H1 (cell line): ENCODE results near the gene RASAL1. TPM values are rescaled to one million over a fixed set of nuclear protein-coding genes. Genes with fewer than 3 reads are reported as not detected.

Source experiments
- CTCF ChIA-PET: fragments of 300-600 bp; sonication (Branson Sonifier 250); formaldehyde crosslinking; loops from one replicate; lab custom pipeline; 2021; ENCODE audit not compliant: partially characterized antibody; lab: Charles Lee
- POLR2A ChIA-PET: fragments of 300-600 bp; sonication (Branson Sonifier 250); formaldehyde crosslinking; loops from one replicate; lab custom pipeline; 2021; ENCODE audit warnings: inconsistent platforms; ENCODE audit not compliant: partially characterized antibody; lab: Charles Lee
- DNase-seq, 2 experiments: peaks; one replicate each; pipeline versions ENCODE4 v3.0.0 to v3.0.0-alpha.2; 2010 to 2022; ENCODE audit warnings: low spot score in 2 of 2, low read depth in 1 of 2, mixed read lengths in 1 of 2
- FAIRE-seq: peaks from 2 replicates; lab custom pipeline; 2011; peaks lifted over from hg19 to GRCh38; lab: Jason Lieb, UNC
- H2AFZ ChIP-seq: 2 replicates; pipeline ENCODE4 v1.8.1; 2012; ENCODE audit warnings: low read length, inconsistent platforms
- H2AK5ac ChIP-seq: 2 replicates; pipeline ENCODE4 v1.6.1; 2013; ENCODE audit warnings: low read depth, low read length
- H2BK120ac ChIP-seq: replicated peaks from 2 replicates; pipeline ENCODE3; 2013; ENCODE audit warnings: low read depth, low read length, inconsistent platforms
- H2BK12ac ChIP-seq: 2 replicates; pipeline ENCODE4 v1.6.1; 2013; ENCODE audit warnings: low read depth, low read length
- H2BK15ac ChIP-seq: 2 replicates; pipeline ENCODE4 v1.6.1; 2013; ENCODE audit warnings: low read length
- H2BK20ac ChIP-seq: 2 replicates; pipeline ENCODE4 v1.6.1; 2013; ENCODE audit warnings: low read length
- H2BK5ac ChIP-seq: 2 replicates; pipeline ENCODE4 v1.6.1; 2013; ENCODE audit warnings: low read depth, low read length
- H3K14ac ChIP-seq: 2 replicates; pipeline ENCODE4 v1.6.1; 2013; ENCODE audit warnings: inconsistent platforms; ENCODE audit not compliant: insufficient read length
- H3K18ac ChIP-seq: 2 replicates; pipeline ENCODE4 v1.6.1; 2013; ENCODE audit warnings: low read length; ENCODE audit errors: extremely low read depth
- H3K23ac ChIP-seq: 2 replicates; pipeline ENCODE4 v1.6.1; 2013; ENCODE audit warnings: inconsistent platforms; ENCODE audit not compliant: insufficient read length
- H3K23me2 ChIP-seq: 2 replicates; pipeline ENCODE4 v1.6.1; 2013; ENCODE audit warnings: low read depth, low read length
- H3K27ac ChIP-seq: 2 replicates; pipeline ENCODE4 v1.6.1; 2011; ENCODE audit warnings: low read depth, low read length, inconsistent platforms
- H3K27me3 ChIP-seq, 4 experiments: replicated peaks in 1 of 4; 1 replicate in 1 of 4; 2 replicates in 3 of 4; pipeline versions ENCODE4 v1.6.1 to v1.8.1; 2011 to 2013; ENCODE audit warnings: low read length in 3 of 4, mild to moderate bottlenecking in 3 of 4, inconsistent platforms in 2 of 4, mixed read lengths in 2 of 4, moderate library complexity in 1 of 4; ENCODE audit not compliant: control insufficient read depth in 3 of 4, insufficient read depth in 3 of 4; ENCODE audit errors: extremely low read depth in 1 of 4
- H3K36me3 ChIP-seq, 4 experiments: 2 replicates each; pipeline versions ENCODE4 v1.6.1 to v1.8.1; 2011 to 2013; ENCODE audit warnings: mild to moderate bottlenecking in 4 of 4, low read length in 3 of 4, moderate library complexity in 2 of 4, control low read depth in 1 of 4, inconsistent platforms in 1 of 4; ENCODE audit not compliant: insufficient read depth in 4 of 4, control insufficient read depth in 2 of 4
- H3K4ac ChIP-seq: replicated peaks from 2 replicates; pipeline ENCODE3; 2013; ENCODE audit warnings: low read length, low read depth, mixed read lengths, inconsistent platforms; ENCODE audit not compliant: insufficient read length
- H3K4me1 ChIP-seq, 4 experiments: replicated peaks in 1 of 4; 1 replicate in 1 of 4; 2 replicates in 3 of 4; pipeline versions ENCODE4 v1.6.1 to v1.8.1; 2011 to 2013; ENCODE audit warnings: low read length in 3 of 4, inconsistent platforms in 2 of 4, mixed read lengths in 1 of 4; ENCODE audit not compliant: insufficient read depth in 4 of 4, control insufficient read depth in 3 of 4
- H3K4me2 ChIP-seq, 2 experiments: 2 replicates each; pipeline versions ENCODE4 v1.6.1 to v1.8.1; 2011 to 2013; ENCODE audit warnings: low read depth in 2 of 2, low read length in 2 of 2, control low read depth in 1 of 2, inconsistent platforms in 1 of 2, mild to moderate bottlenecking in 1 of 2; ENCODE audit not compliant: insufficient read depth in 1 of 2
- H3K4me3 ChIP-seq, 4 experiments: fragments of 200-600, 300-600 bp in 1 of 4; sonication (generic), shearing (Covaris generic), sonication (Bioruptor Twin) in 1 of 4; 2 replicates each; pipeline versions ENCODE4 v1.5.1 to v1.8.1; 2011 to 2016; ENCODE audit warnings: low read length in 4 of 4, low read depth in 3 of 4, control low read depth in 2 of 4, inconsistent platforms in 2 of 4, mild to moderate bottlenecking in 2 of 4, mixed read lengths in 1 of 4, moderate library complexity in 1 of 4; ENCODE audit not compliant: insufficient read depth in 2 of 4; ENCODE audit errors: extremely low read depth in 1 of 4
- H3K56ac ChIP-seq: replicated peaks from 2 replicates; pipeline ENCODE3; 2013; ENCODE audit warnings: low read depth, mild to moderate bottlenecking, mixed read lengths, low read length, inconsistent platforms; ENCODE audit not compliant: insufficient read length
- H3K79me1 ChIP-seq: 2 replicates; pipeline ENCODE4 v1.6.1; 2013; ENCODE audit warnings: low read depth, low read length, control low read depth
- H3K79me2 ChIP-seq, 2 experiments: 2 replicates each; pipeline versions ENCODE4 v1.6.1 to v1.8.1; 2012 to 2013; ENCODE audit warnings: low read length in 2 of 2, mild to moderate bottlenecking in 2 of 2, inconsistent platforms in 1 of 2; ENCODE audit not compliant: insufficient read depth in 2 of 2, control insufficient read depth in 1 of 2
- H3K9ac ChIP-seq, 4 experiments: replicated peaks in 1 of 4; 1 replicate in 1 of 4; 2 replicates in 3 of 4; pipeline versions ENCODE4 v1.6.1 to v1.8.1; 2011 to 2013; ENCODE audit warnings: low read depth in 3 of 4, low read length in 3 of 4, control low read depth in 2 of 4, mild to moderate bottlenecking in 2 of 4, moderate library complexity in 2 of 4, inconsistent platforms in 1 of 4; ENCODE audit errors: extremely low read depth in 1 of 4
- H3K9me3 ChIP-seq, 2 experiments: 2 replicates each; pipeline versions ENCODE4 v1.6.1 to v1.8.1; 2012 to 2013; ENCODE audit warnings: mild to moderate bottlenecking in 2 of 2, moderate library complexity in 2 of 2, control low read depth in 1 of 2, inconsistent platforms in 1 of 2, low read depth in 1 of 2, low read length in 1 of 2, mixed read lengths in 1 of 2; ENCODE audit not compliant: insufficient read depth in 2 of 2
- H4K20me1 ChIP-seq, 2 experiments: replicated peaks in 1 of 2; 2 replicates each; pipeline versions ENCODE3 to v1.8.1; 2011 to 2013; ENCODE audit warnings: inconsistent platforms in 2 of 2, low read length in 2 of 2, mild to moderate bottlenecking in 1 of 2; ENCODE audit not compliant: insufficient read depth in 2 of 2, control insufficient read depth in 1 of 2
- H4K5ac ChIP-seq: 2 replicates; pipeline ENCODE4 v1.6.1; 2013; ENCODE audit warnings: low read length, low read depth, mixed read lengths, inconsistent platforms; ENCODE audit not compliant: insufficient read length
- H4K8ac ChIP-seq: 2 replicates; pipeline ENCODE4 v1.8.0; 2013; ENCODE audit warnings: mild to moderate bottlenecking, moderate library complexity, low read length, inconsistent platforms; ENCODE audit not compliant: insufficient read depth; ENCODE audit errors: extremely low read depth
- H4K91ac ChIP-seq: replicated peaks from 2 replicates; pipeline ENCODE3; 2013; ENCODE audit warnings: low read length, mixed read lengths, inconsistent platforms; ENCODE audit not compliant: insufficient read length
- BACH1 ChIP-seq: IDR thresholded peaks from 2 replicates; pipeline ENCODE4 v1.6.1; 2012; ENCODE audit warnings: low read length, improper control_type of control experiment
- CTBP2 ChIP-seq: IDR thresholded peaks from 2 replicates; pipeline ENCODE4 v1.7.0; 2011; ENCODE audit warnings: borderline replicate concordance, mild to moderate bottlenecking, moderate library complexity, mixed read lengths, low read length; ENCODE audit not compliant: insufficient read depth, insufficient read length
- HDAC2 ChIP-seq, 2 experiments: fragments of 300-600 bp in 1 of 2; sonication (generic) in 1 of 2; IDR thresholded peaks; 2 replicates each; pipeline ENCODE4 v1.6.1; 2011 to 2012; ENCODE audit warnings: low read depth in 2 of 2, low read length in 2 of 2, mild to moderate bottlenecking in 2 of 2, moderate library complexity in 2 of 2, borderline replicate concordance in 1 of 2, inconsistent platforms in 1 of 2
- MAX ChIP-seq: IDR thresholded peaks from 2 replicates; pipeline ENCODE4 v1.6.1; 2012; ENCODE audit warnings: inconsistent platforms
- NANOG ChIP-seq: IDR thresholded peaks from 2 replicates; pipeline ENCODE4 v1.6.1; 2011; ENCODE audit warnings: low read length, low read depth, mild to moderate bottlenecking, inconsistent platforms; ENCODE audit not compliant: insufficient read depth, poor library complexity, severe bottlenecking
- RBBP5 ChIP-seq: IDR thresholded peaks from 2 replicates; pipeline ENCODE4 v1.7.1; 2012; ENCODE audit warnings: low read depth, mild to moderate bottlenecking, inconsistent platforms, low read length, moderate library complexity, borderline replicate concordance
- RFX5 ChIP-seq: IDR thresholded peaks from 2 replicates; pipeline ENCODE4 v1.6.1; 2011; ENCODE audit warnings: low read depth, low read length, improper control_type of control experiment, borderline replicate concordance
- SIRT6 ChIP-seq: IDR thresholded peaks from one replicate; pipeline ENCODE4 v1.7.1; 2012; ENCODE audit warnings: low read length, inconsistent platforms
- SP1 ChIP-seq: IDR thresholded peaks from 2 replicates; pipeline ENCODE4 v1.6.1; 2011; ENCODE audit warnings: low read depth, low read length
- WGBS, 2 experiments: shearing (Covaris generic) in 1 of 2; methylation state at CpG; one replicate each; pipeline versions ENCODE4 v1.1.6 to v1.1.7; 2013 to 2015; ENCODE audit warnings: low lambda C conversion rate in 2 of 2, mixed read lengths in 2 of 2, inconsistent platforms in 1 of 2, low coverage in 1 of 2, missing lambda C conversion rate in 1 of 2; ENCODE audit not compliant: insufficient replicate concordance in 2 of 2, insufficient coverage in 1 of 2, insufficient read length in 1 of 2; ENCODE audit errors: extremely low coverage in 1 of 2, missing lambda C conversion rate in 1 of 2; 5-methylcytosine and 5-hydroxymethylcytosine counted together
- polyA plus RNA-seq, 7 experiments: library from polyadenylated mRNA; depleted of rRNA in 3 of 7; stranded (reverse) in 5 of 7; unstranded in 2 of 7; fragments of >200 nt in 5 of 7; fragments of 200-250 nt in 2 of 7; gene quantifications; 1 replicate in 5 of 7; 2 replicates in 1 of 7; 4 replicates in 1 of 7; pipeline versions ENCODE4 v1.2.1 to v1.2.3, GENCODE V29; 2011 to 2013; ENCODE audit warnings: missing spikeins in 2 of 7, mixed read lengths in 2 of 7
- total RNA-seq: library from RNA; stranded (reverse); fragmentation: NEBNext Ultra II Directional; extraction: Animal tissue kit (Norgen Biotek cat#: 25700); gene quantifications from 2 replicates; pipeline ENCODE4 v1.2.1, GENCODE V29; 2021

Gene RASAL1
- total and polyA plus RNA-seq, 2 of the 8 experiments (the other 6 are each of a cell fraction or from before 2014, with no cell fraction given), result 3.7 to 5.0 TPM

- Histone ChIP-seq H2BK15ac (no peak overlapping the region), H3K18ac (no peak overlapping the region), H3K27ac (no peak overlapping the region), H3K4me3 (no peak overlapping the region), H3K4me2 (no peak overlapping the region; a peak in 1 of 4 replicates), H3K23me2 (peaks cover 9% of the 10 kb centered on the region; the same call in 1 of the 2 replicates), H4K20me1 (peaks cover 3 to 5% of the 10 kb centered on the region in 2 experiments), H2AFZ (no peak overlapping the region), H4K91ac (no peak overlapping the region), H2BK12ac (0 out of 2 replicates have a peak overlapping the region, but pooled peaks have one; percentile 6), H3K9ac (no peak overlapping the region), H3K27me3 (peaks cover 1 to 30% (median 24%) of the 10 kb centered on the region in 4 experiments), H4K5ac (no peak overlapping the region), H3K79me1 (no peaks in the 10 kb centered on the region; the same call in none of the 2 replicates), H2BK120ac (no peak overlapping the region), H4K8ac (no peak overlapping the region), H3K36me3 (peaks cover 14 to 30% (median 22%) of the 10 kb centered on the region in 4 experiments; a peak in 7 of 8 replicates), H3K23ac (no peak overlapping the region), H3K4ac (no peak overlapping the region), H2BK20ac (no peak overlapping the region), H3K14ac (no peak overlapping the region), H2AK5ac (no peak overlapping the region), H3K79me2 (no peaks in the 10 kb centered on the region), H2BK5ac (no peak overlapping the region), H3K56ac (no peak overlapping the region), H3K4me1 (peaks cover 3 to 9% (median 6%) of the 10 kb centered on the region in 4 experiments; a peak in 6 of 7 replicates), H3K9me3 (no peaks in the 10 kb centered on the region)
- no peak for TF ChIP-seq RFX5
- TF ChIP-seq CTBP2, result no peak
- TF ChIP-seq NANOG, result no peak
- TF ChIP-seq BACH1, result no peak
- no peak for TF ChIP-seq SIRT6
- no peak for TF ChIP-seq RBBP5
- TF ChIP-seq SP1, result no peak
- TF ChIP-seq HDAC2 (IDR thresholded peaks at IDR 0.05; ENCODE audit: borderline replicate concordance in 1 of 2, low read depth in 2 of 2, low read length in 2 of 2), result no peak
- no peak for TF ChIP-seq MAX
- FAIRE-seq (no peak), DNase-seq (no peak)
- ChIA-PET CTCF (interaction anchor here (1.6 to 11.2 kb wide), 6 partner anchors 19 to 158 kb away, joined by 3 to 114 read pairs (median 40); partner anchors contain the start of gene RASAL1), POLR2A (interaction anchor here (0.7 to 3.8 kb wide), 5 partner anchors 11 to 52 kb away, joined by 4 to 35 read pairs (median 8); partner anchors contain the start of genes DDX54, RASAL1 and RITA1)
- WGBS, 2 experiments, result 80% methylated on average over 7 of the region's 7 CpGs; no CpG with 5 or more reads in 1 of the 2 experiments
Observed at GRCh38 chr12:113155646-113156045, 20.1 kb upstream of the RASAL1 start.
